K562 (cell line): Measurements from ENCODE around the gene PAXIP1.
"Not testable (repeated sequence)": the region's sequence is repeated elsewhere in the genome, so short reads cannot be mapped to it uniquely, and the experiment has no call there.

Experiments
- ATF4 ChIP-seq: fragments of 450-650 bp; formaldehyde crosslinking; IDR thresholded peaks from 2 replicates; pipeline ENCODE4 v1.4.0; 2022; ENCODE audit warnings: mild to moderate bottlenecking, moderate library complexity
- CREB5 ChIP-seq: fragments of 250-450 bp; sonication (Bioruptor Pico); IDR thresholded peaks from 2 replicates; pipeline ENCODE4 v1.5.0; 2020; ENCODE audit warnings: mild to moderate bottlenecking
- CTCF ChIP-seq, 3 experiments: IDR thresholded peaks in 2 of 3; conservative IDR thresholded peaks in 1 of 3; 2 replicates each; pipeline ENCODE4 v1.5.1; 2011 to 2012; ENCODE audit warnings: low read length in 3 of 3, mild to moderate bottlenecking in 3 of 3, control low read depth in 2 of 3, improper control_type of control experiment in 1 of 3, inconsistent platforms in 1 of 3, low read depth in 1 of 3, mixed read lengths in 1 of 3, moderate library complexity in 1 of 3; ENCODE audit not compliant: insufficient read depth in 2 of 3
- EZH2 ChIP-seq: IDR thresholded peaks from 2 replicates; pipeline ENCODE4 v1.6.1; 2012; ENCODE audit warnings: low read depth, mild to moderate bottlenecking, inconsistent platforms, low read length, borderline replicate concordance
- HDAC6 ChIP-seq: IDR thresholded peaks from 2 replicates; pipeline ENCODE4 v1.6.1; 2012; ENCODE audit warnings: low read depth, mild to moderate bottlenecking, control low read depth, inconsistent platforms, low read length, moderate library complexity
- MXI1 ChIP-seq: IDR thresholded peaks from 2 replicates; pipeline ENCODE4 v1.6.1; 2011; ENCODE audit warnings: low read depth, mild to moderate bottlenecking, improper control_type of control experiment, low read length
- TGIF2 ChIP-seq: sonication (generic); formaldehyde crosslinking; IDR thresholded peaks from 2 replicates; pipeline ENCODE4 v1.8.1; 2022; ENCODE audit warnings: mild to moderate bottlenecking, missing genetic modification reagents, moderate library complexity

GRCh38 chr7:154934353-154934952 lies 68.5 kb downstream of the PAXIP1 start:
- not testable (repeated sequence) for TF ChIP-seq TGIF2 (CRISPR knock-in tag); CTCF (IDR thresholded peaks at IDR 0.05 in 2 of 3, conservative IDR thresholded peaks at IDR 0.05 in 1 of 3; ENCODE audit: insufficient read depth in 2 of 3, low read depth in 1 of 3, low read length in 3 of 3); MXI1; CREB5 (CRISPR knock-in tag); ATF4 (CRISPR knock-in tag); EZH2; HDAC6
